BLaER1 treated with 17β-estradiol and CSF1 and Interleukin-3, amounts not matched to agents 10 nM and 100 nM (cell line): ENCODE data around the gene LAMTOR2.

Source experiments
- H3K27ac ChIP-seq, 11 experiments: shearing (Covaris generic); formaldehyde crosslinking; 2 replicates each; pipeline ENCODE4 v1.8.1; 2022
- H3K27me3 ChIP-seq, 11 experiments: shearing (Covaris generic); formaldehyde crosslinking; 2 replicates each; pipeline ENCODE4 v1.8.1; 2022
- H3K36me3 ChIP-seq, 11 experiments: shearing (Covaris generic); formaldehyde crosslinking; 2 replicates each; pipeline ENCODE4 v1.8.1; 2022
- H3K4me1 ChIP-seq, 10 experiments: shearing (Covaris generic); formaldehyde crosslinking; 2 replicates each; pipeline ENCODE4 v1.8.1; 2022
- H3K4me2 ChIP-seq, 11 experiments: shearing (Covaris generic); formaldehyde crosslinking; 2 replicates each; pipeline ENCODE4 v1.8.1; 2022
- H3K4me3 ChIP-seq, 10 experiments: shearing (Covaris generic); formaldehyde crosslinking; 2 replicates each; pipeline ENCODE4 v1.8.1; 2022
- H3K9ac ChIP-seq, 11 experiments: shearing (Covaris generic); formaldehyde crosslinking; 2 replicates each; pipeline ENCODE4 v1.8.1; 2022
- H3K9me3 ChIP-seq, 11 experiments: shearing (Covaris generic); formaldehyde crosslinking; replicated peaks in 1 of 11; 2 replicates each; pipeline ENCODE4 v1.8.1; 2022
- H4K20me1 ChIP-seq, 11 experiments: shearing (Covaris generic); formaldehyde crosslinking; 2 replicates each; pipeline ENCODE4 v1.8.1; 2022
- Cebpa-rat ChIP-seq, 11 experiments: shearing (Covaris generic); IDR thresholded peaks; 2 replicates each; pipeline ENCODE4 v1.8.1; 2022

Gene LAMTOR2

DNA sequence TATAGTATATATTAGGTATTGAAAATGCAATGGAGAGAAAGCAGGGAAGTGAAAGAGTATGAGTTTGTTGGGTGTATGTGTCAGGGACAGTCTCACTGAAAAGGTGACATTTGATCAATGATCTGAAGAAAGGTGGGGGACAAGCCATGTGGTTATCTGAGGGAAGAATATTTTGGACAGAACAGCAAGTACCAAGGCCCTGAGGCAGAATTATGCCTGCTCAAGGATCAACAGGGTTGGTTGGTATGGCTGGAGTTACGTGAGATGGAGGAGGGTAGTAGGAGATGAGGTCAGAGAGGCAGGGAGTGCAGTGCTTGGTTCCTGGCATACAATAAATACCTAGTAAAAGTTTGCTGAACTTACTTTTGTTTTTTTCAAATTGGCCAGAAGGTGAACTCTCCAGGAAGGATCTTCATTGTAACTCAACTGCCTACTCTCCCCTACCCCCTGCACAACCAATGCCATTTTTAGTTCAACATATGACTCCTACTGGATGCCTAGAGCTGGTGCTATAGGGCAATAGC is 1.8 kb downstream of the LAMTOR2 start:
- Histone ChIP-seq H3K27ac (peak overlapping the region in 4 of 11 experiments; percentile 43 to 99 (median 91); a peak in 7 of 22 replicates), H3K4me2 (peak overlapping the region in 9 of 11 experiments; percentile 91 to 100 (median 96); a peak in 18 of 22 replicates), H3K9me3 (no peaks in the 10 kb centered on the region), H3K4me3 (peak overlapping the region in 7 of 10 experiments; percentile 72 to 93 (median 83); a peak in 10 of 20 replicates), H3K27me3 (no peaks in the 10 kb centered on the region), H3K4me1 (peaks cover 16 to 46% (median 33%) of the 10 kb centered on the region in 10 experiments), H3K36me3 (peaks cover 10 to 36% (median 20%) of the 10 kb centered on the region in 11 experiments; a peak in 20 of 22 replicates), H3K9ac (peak overlapping the region in 5 of 11 experiments; percentile 79 to 98 (median 93); a peak in 6 of 22 replicates), H4K20me1 (peaks cover 0 to 23% (median 13%) of the 10 kb centered on the region in 11 experiments; a peak in 17 of 22 replicates)
- no peak for TF ChIP-seq Cebpa-rat (IDR thresholded peaks at IDR 0.05)

- no peak for TF ChIP-seq Cebpa-rat (IDR thresholded peaks at IDR 0.05)
- Histone ChIP-seq H3K4me2 (peak within 1 kb of the TSS in 1 of 11 experiments; percentile 8; a peak in 2 of 22 replicates), H3K9ac (peak within 1 kb of the TSS in 1 of 11 experiments; percentile 22; a peak in 1 of 22 replicates), H4K20me1 (peaks cover 0 to 10% (median 0%) of the 10 kb centered on the region in 11 experiments; a peak in 1 of 22 replicates), H3K4me3 (no peak within 1 kb of the TSS), H3K27ac (no peak within 1 kb of the TSS), H3K9me3 (no peaks in the 10 kb centered on the region), H3K4me1 (peaks cover 17 to 43% (median 27%) of the 10 kb centered on the region in 10 experiments), H3K27me3 (no peaks in the 10 kb centered on the region), H3K36me3 (peaks cover 10 to 30% (median 18%) of the 10 kb centered on the region in 11 experiments; a peak in 19 of 22 replicates)
Observed at GRCh38 chr1:156060937-156061636, 6.5 kb downstream of the LAMTOR2 start, which contains the start of gene RAB25. Gene RAB25 (plus strand): TSS chr1:156061160. CDS start chr1:156061401, 241 bp downstream.

- H3K4me2 ChIP-seq, result no peak overlapping the region
- no peaks in the 10 kb centered on the region for H3K27me3 ChIP-seq
- peaks cover 15 to 36% (median 27%) of the 10 kb centered on the region in 10 experiments for H3K4me1 ChIP-seq
- H3K9ac ChIP-seq, result no peak overlapping the region
- H3K9me3 ChIP-seq, result no peaks in the 10 kb centered on the region
- H3K4me3 ChIP-seq, result no peak overlapping the region
- H3K27ac ChIP-seq, result no peak overlapping the region
- H3K36me3 ChIP-seq, result peaks cover 10 to 22% (median 16%) of the 10 kb centered on the region in 11 experiments; a peak in 19 of 22 replicates
- peaks cover 0 to 10% (median 0%) of the 10 kb centered on the region in 11 experiments; a peak in 1 of 22 replicates for H4K20me1 ChIP-seq
- no peak for TF ChIP-seq Cebpa-rat (IDR thresholded peaks at IDR 0.05)
Observed at GRCh38 chr1:156062189-156062588, 7.6 kb downstream of the LAMTOR2 start.

GRCh38 chr1:156063997-156064285 is 9.4 kb downstream of the LAMTOR2 start:
- H3K9ac ChIP-seq, result no peak overlapping the region
- TF ChIP-seq Cebpa-rat (IDR thresholded peaks at IDR 0.05), result no peak
- H3K27me3 ChIP-seq, result no peaks in the 10 kb centered on the region
- peaks cover 0 to 5% (median 2%) of the 10 kb centered on the region in 11 experiments; a peak in 8 of 22 replicates for H3K36me3 ChIP-seq
- no peaks in the 10 kb centered on the region; a peak in 1 of 22 replicates for H4K20me1 ChIP-seq
- H3K9me3 ChIP-seq, result no peaks in the 10 kb centered on the region
- no peak overlapping the region for H3K4me3 ChIP-seq
- no peak overlapping the region for H3K27ac ChIP-seq
- H3K4me2 ChIP-seq, result no peak overlapping the region
- peaks cover 15 to 31% (median 21%) of the 10 kb centered on the region in 10 experiments; a peak in 19 of 20 replicates for H3K4me1 ChIP-seq

DNA sequence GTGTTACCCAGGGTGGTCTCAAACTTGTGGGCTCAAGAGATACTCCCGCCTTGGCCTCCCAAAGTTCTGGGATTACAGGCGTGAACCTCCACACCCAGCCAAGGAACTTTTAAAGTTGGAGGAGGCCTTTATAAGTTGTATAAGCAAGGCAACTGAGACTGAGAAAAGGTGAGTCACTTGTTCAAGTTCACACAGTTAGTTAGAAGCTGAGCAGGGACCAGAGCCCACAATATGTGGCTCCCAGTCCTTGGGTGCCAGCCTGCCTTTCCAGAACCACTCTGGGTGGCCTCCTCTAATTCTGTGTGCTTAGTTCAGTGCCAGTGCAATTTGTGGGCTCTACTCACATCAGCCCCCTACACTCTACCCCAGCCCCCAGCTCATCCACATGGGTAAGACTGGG is 10.0 kb downstream of the LAMTOR2 start:
- Histone ChIP-seq H3K27me3 (no peaks in the 10 kb centered on the region), H3K9me3 (no peaks in the 10 kb centered on the region), H3K27ac (no peak overlapping the region; a peak in 1 of 22 replicates), H3K36me3 (no peaks in the 10 kb centered on the region), H4K20me1 (no peaks in the 10 kb centered on the region; a peak in 1 of 22 replicates), H3K4me3 (no peak overlapping the region), H3K4me1 (peaks cover 16 to 34% (median 22%) of the 10 kb centered on the region in 10 experiments), H3K9ac (peak overlapping the region in 2 of 11 experiments; percentile 13 to 27; a peak in 1 of 22 replicates), H3K4me2 (peak overlapping the region in 7 of 11 experiments; percentile 19 to 56 (median 38); a peak in 10 of 22 replicates)
- no peak for TF ChIP-seq Cebpa-rat (IDR thresholded peaks at IDR 0.05)

DNA sequence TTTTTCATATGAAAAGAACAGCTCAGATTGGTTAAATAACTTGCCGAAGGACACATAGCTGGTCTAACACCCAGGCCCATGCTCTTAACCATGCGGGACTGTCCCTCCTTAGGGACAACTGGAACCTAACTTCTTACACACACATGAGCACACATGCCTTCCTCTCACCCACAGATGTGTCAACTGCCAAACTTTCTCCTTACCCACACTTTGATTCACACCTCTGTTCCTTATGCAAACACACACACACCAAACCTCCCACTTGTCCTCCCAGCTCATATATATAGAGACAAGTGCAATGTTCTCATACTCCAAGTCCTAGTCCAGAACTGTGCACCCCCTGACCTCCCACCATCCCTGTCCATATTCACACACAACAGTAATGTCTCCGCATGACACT is 10.6 kb downstream of the LAMTOR2 start:
- TF ChIP-seq Cebpa-rat (IDR thresholded peaks at IDR 0.05), result no peak
- peak overlapping the region in 2 of 11 experiments; percentile 13 to 27; a peak in 1 of 22 replicates for H3K9ac ChIP-seq
- H3K27me3 ChIP-seq, result no peaks in the 10 kb centered on the region
- no peaks in the 10 kb centered on the region for H3K36me3 ChIP-seq
- no peak overlapping the region for H3K27ac ChIP-seq
- no peak overlapping the region for H3K4me3 ChIP-seq
- H3K9me3 ChIP-seq, result no peaks in the 10 kb centered on the region
- peaks cover 21 to 40% (median 28%) of the 10 kb centered on the region in 10 experiments for H3K4me1 ChIP-seq
- H4K20me1 ChIP-seq, result peaks cover 0 to 5% (median 0%) of the 10 kb centered on the region in 11 experiments; a peak in 1 of 22 replicates
- H3K4me2 ChIP-seq, result peak overlapping the region in 10 of 11 experiments; percentile 0 to 56 (median 26); a peak in 12 of 22 replicates

DNA sequence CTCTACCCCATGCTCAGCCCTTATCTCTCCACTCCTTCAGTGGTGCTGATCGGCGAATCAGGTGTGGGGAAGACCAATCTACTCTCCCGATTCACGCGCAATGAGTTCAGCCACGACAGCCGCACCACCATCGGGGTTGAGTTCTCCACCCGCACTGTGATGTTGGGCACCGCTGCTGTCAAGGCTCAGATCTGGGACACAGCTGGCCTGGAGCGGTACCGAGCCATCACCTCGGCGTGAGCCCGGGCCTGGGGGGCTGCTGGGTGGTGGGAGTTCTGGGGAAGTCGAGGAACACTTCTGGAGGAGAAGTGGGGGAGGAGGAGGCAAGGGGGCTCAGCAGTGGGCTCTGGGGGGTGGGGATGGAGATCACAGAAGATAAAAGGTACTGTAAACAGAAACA is 11.3 kb downstream of the LAMTOR2 start:
- H3K9ac ChIP-seq, result no peak overlapping the region
- TF ChIP-seq Cebpa-rat (IDR thresholded peaks at IDR 0.05), result no peak

DNA sequence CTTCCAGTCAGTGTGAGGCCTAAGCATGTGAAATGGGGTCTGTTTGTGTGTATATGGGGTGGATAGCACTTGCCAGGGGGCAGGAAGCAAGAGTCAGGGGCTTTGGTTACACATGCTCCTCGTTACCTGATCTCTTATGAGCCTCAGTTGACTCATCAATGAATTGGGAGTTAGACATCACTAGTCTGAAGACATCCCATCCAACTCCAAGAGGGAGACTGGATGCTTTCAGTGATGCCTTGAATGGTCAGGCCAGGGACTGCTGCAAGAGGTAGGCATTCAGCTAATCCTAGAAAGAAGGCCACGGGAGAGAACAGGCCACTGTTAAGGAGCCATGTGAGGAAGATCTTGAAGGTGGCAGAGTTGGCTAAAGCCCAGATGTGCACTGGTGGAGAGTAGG is 12.7 kb downstream of the LAMTOR2 start:
- 0 out of 22 replicates have a peak overlapping the region, but pooled peaks of 1 of the 11 experiments have one; percentile 6 for H3K9ac ChIP-seq
- no peak overlapping the region for H3K4me2 ChIP-seq
- TF ChIP-seq Cebpa-rat (IDR thresholded peaks at IDR 0.05), result no peak
- H3K9me3 ChIP-seq, result no peaks in the 10 kb centered on the region
- H3K27me3 ChIP-seq, result no peaks in the 10 kb centered on the region
- H3K4me1 ChIP-seq, result peaks cover 12 to 51% (median 42%) of the 10 kb centered on the region in 10 experiments; a peak in 18 of 20 replicates
- peaks cover 0 to 7% (median 0%) of the 10 kb centered on the region in 11 experiments; a peak in 2 of 22 replicates for H4K20me1 ChIP-seq
- H3K27ac ChIP-seq, result no peak overlapping the region
- peaks cover 0 to under 1% (median 0%) of the 10 kb centered on the region in 11 experiments; a peak in 5 of 22 replicates for H3K36me3 ChIP-seq
- no peak overlapping the region for H3K4me3 ChIP-seq

More for the DNA sequence above, 11.3 kb downstream of the LAMTOR2 start:
- H3K9me3 ChIP-seq, result no peaks in the 10 kb centered on the region
- no peak overlapping the region for H3K4me3 ChIP-seq
- H3K27me3 ChIP-seq, result no peaks in the 10 kb centered on the region
- H3K27ac ChIP-seq, result no peak overlapping the region
- H3K4me2 ChIP-seq, result peak overlapping the region in 9 of 11 experiments; percentile 0 to 56 (median 26); a peak in 9 of 22 replicates
- peaks cover 0 to 5% (median 0%) of the 10 kb centered on the region in 11 experiments; a peak in 1 of 22 replicates for H4K20me1 ChIP-seq
- H3K36me3 ChIP-seq, result no peaks in the 10 kb centered on the region
- peaks cover 21 to 45% (median 34%) of the 10 kb centered on the region in 10 experiments for H3K4me1 ChIP-seq
